Measurements from ENCODE around the gene ANAPC4. TPM values are rescaled to one million over a fixed set of nuclear protein-coding genes. Genes with fewer than 3 reads are reported as not detected.

Gene ANAPC4
- total and polyA plus RNA-seq, 2 of the 13 experiments (the other 11 are each of a cell fraction or from before 2014, with no cell fraction given): 14.5 to 30.2 TPM

GRCh38 chr4:25347971-25348370, 29.1 kb upstream of the ANAPC4 start:
- FAIRE-seq (no peak), ATAC-seq (no peak), DNase-seq (ENCODE audit: low spot score) (no peak)
- Histone ChIP-seq H2AFZ (ENCODE audit: low read length) (no peak overlapping the region), H3K4me3 (replicated peaks in 1 of 3; ENCODE audit: insufficient read depth in 1 of 3, low read depth in 2 of 3, low read length in 3 of 3) (no peak overlapping the region), H3K9ac (ENCODE audit: insufficient read depth, low read depth, low read length) (no peak overlapping the region), H3K27me3 (ENCODE audit: control insufficient read depth in 1 of 2, insufficient read depth in 2 of 2, low read length in 2 of 2) (no peaks in the 10 kb centered on the region), H3K79me2 (ENCODE audit: insufficient read depth, low read length) (no peaks in the 10 kb centered on the region), H3K4me1 (ENCODE audit: insufficient read depth, low read length) (no peaks in the 10 kb centered on the region), H3K27ac (ENCODE audit: extremely low read length, insufficient read depth, low read length) (no peak overlapping the region), H3K4me2 (ENCODE audit: low read depth, low read length) (no peak overlapping the region), H3K36me3 (replicated peaks in 1 of 2; ENCODE audit: control insufficient read depth in 1 of 2, insufficient read depth in 2 of 2, low read length in 2 of 2) (peaks cover 0 to 22% of the 10 kb centered on the region in 2 experiments; a peak in 3 of 5 replicates), H4K20me1 (ENCODE audit: insufficient read depth, low read length) (no peaks in the 10 kb centered on the region), H3K9me3 (ENCODE audit: low read length) (no peaks in the 10 kb centered on the region)
- TF ChIP-seq, protein P1, sequence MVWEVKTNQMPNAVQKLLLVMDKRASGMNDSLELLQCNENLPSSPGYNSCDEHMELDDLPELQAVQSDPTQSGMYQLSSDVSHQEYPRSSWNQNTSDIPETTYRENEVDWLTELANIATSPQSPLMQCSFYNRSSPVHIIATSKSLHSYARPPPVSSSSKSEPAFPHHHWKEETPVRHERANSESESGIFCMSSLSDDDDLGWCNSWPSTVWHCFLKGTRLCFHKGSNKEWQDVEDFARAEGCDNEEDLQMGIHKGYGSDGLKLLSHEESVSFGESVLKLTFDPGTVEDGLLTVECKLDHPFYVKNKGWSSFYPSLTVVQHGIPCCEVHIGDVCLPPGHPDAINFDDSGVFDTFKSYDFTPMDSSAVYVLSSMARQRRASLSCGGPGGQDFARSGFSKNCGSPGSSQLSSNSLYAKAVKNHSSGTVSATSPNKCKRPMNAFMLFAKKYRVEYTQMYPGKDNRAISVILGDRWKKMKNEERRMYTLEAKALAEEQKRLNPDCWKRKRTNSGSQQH (CRISPR knock-in tag; IDR thresholded peaks at IDR 0.05; ENCODE audit: low read depth): no peak
- intact Hi-C loops (cut with micrococcal nuclease; ENCODE audit: unreplicated experiment) (no loop called here), in situ Hi-C loops (cut with HindIII; ENCODE audit: extremely low pct_ligation_motif_present, low pct_unique_long_range_greater_than_20kb) (no loop called here)
- CTCF ChIA-PET (ENCODE audit: low intra/inter-chr PET ratio, low total read pairs): no interaction called here
- WGBS (ENCODE audit: low lambda C conversion rate): 77% methylated on average over 2 of the region's 2 CpGs
- POLR2A ChIA-PET: no interaction called here
- no TSS peak for BruUV-seq (replicated peaks)

- H3K4me3 ChIP-seq (replicated peaks in 1 of 3; ENCODE audit: insufficient read depth in 1 of 3, low read depth in 2 of 3, low read length in 3 of 3): no peak overlapping the region
- peaks cover 0 to 29% of the 10 kb centered on the region in 2 experiments; a peak in 2 of 5 replicates for H3K36me3 ChIP-seq (replicated peaks in 1 of 2; ENCODE audit: control insufficient read depth in 1 of 2, insufficient read depth in 2 of 2, low read length in 2 of 2)
- no peak for ATAC-seq
- in situ Hi-C loops (cut with HindIII; ENCODE audit: extremely low pct_ligation_motif_present, low pct_unique_long_range_greater_than_20kb): loop anchor here (25.0 kb wide), 1 partner anchor 363 kb away; no protein-coding TSS in a partner anchor
- BruUV-seq (replicated peaks): no TSS peak
- CTCF ChIA-PET (ENCODE audit: low intra/inter-chr PET ratio, low total read pairs): no interaction called here
- H3K4me1 ChIP-seq (ENCODE audit: insufficient read depth, low read length): no peaks in the 10 kb centered on the region
- H2AFZ ChIP-seq (ENCODE audit: low read length): no peak overlapping the region
- POLR2A ChIA-PET: no interaction called here
- 96% methylated on average over 2 of the region's 2 CpGs for WGBS (ENCODE audit: low lambda C conversion rate)
- intact Hi-C loops (cut with micrococcal nuclease; ENCODE audit: unreplicated experiment): no loop called here
- no peak overlapping the region for H3K9ac ChIP-seq (ENCODE audit: insufficient read depth, low read depth, low read length)
- no peak overlapping the region for H3K27ac ChIP-seq (ENCODE audit: extremely low read length, insufficient read depth, low read length)
- H3K4me2 ChIP-seq (ENCODE audit: low read depth, low read length): no peak overlapping the region
- no peaks in the 10 kb centered on the region for H3K27me3 ChIP-seq (ENCODE audit: control insufficient read depth in 1 of 2, insufficient read depth in 2 of 2, low read length in 2 of 2)
- FAIRE-seq: no peak
- no peak for DNase-seq (ENCODE audit: low spot score)
- H3K9me3 ChIP-seq (ENCODE audit: low read length): no peaks in the 10 kb centered on the region
- no peak for TF ChIP-seq SAFB2 (CRISPR knock-in tag; IDR thresholded peaks at IDR 0.05; ENCODE audit: borderline replicate concordance, low read depth)
- TF ChIP-seq ATF7 (IDR thresholded peaks at IDR 0.05): no peak
- no peak for TF ChIP-seq ATF7 (CRISPR knock-in tag; IDR thresholded peaks at IDR 0.05)
- no peak for TF ChIP-seq KLF15 (CRISPR knock-in tag; IDR thresholded peaks at IDR 0.05; ENCODE audit: borderline replicate concordance)
- no peak for TF ChIP-seq ZFX (CRISPR knock-in tag; IDR thresholded peaks at IDR 0.05; ENCODE audit: low read depth)
- TF ChIP-seq CHD2 (IDR thresholded peaks at IDR 0.05; ENCODE audit: low read depth, low read length): no peak
- TF ChIP-seq ZFP36 (IDR thresholded peaks at IDR 0.05; ENCODE audit: borderline replicate concordance, low read depth, low read length, partially characterized antibody): no peak
- no peak for TF ChIP-seq RFXAP (CRISPR knock-in tag; IDR thresholded peaks at IDR 0.05; ENCODE audit: borderline replicate concordance)
- TF ChIP-seq, protein P2, sequence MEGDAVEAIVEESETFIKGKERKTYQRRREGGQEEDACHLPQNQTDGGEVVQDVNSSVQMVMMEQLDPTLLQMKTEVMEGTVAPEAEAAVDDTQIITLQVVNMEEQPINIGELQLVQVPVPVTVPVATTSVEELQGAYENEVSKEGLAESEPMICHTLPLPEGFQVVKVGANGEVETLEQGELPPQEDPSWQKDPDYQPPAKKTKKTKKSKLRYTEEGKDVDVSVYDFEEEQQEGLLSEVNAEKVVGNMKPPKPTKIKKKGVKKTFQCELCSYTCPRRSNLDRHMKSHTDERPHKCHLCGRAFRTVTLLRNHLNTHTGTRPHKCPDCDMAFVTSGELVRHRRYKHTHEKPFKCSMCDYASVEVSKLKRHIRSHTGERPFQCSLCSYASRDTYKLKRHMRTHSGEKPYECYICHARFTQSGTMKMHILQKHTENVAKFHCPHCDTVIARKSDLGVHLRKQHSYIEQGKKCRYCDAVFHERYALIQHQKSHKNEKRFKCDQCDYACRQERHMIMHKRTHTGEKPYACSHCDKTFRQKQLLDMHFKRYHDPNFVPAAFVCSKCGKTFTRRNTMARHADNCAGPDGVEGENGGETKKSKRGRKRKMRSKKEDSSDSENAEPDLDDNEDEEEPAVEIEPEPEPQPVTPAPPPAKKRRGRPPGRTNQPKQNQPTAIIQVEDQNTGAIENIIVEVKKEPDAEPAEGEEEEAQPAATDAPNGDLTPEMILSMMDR (CRISPR knock-in tag; IDR thresholded peaks at IDR 0.05): no peak
- no peak for TF ChIP-seq ZNF674 (CRISPR knock-in tag; IDR thresholded peaks at IDR 0.05; ENCODE audit: low read depth)
- H3K79me2 ChIP-seq (ENCODE audit: insufficient read depth, low read length): no peaks in the 10 kb centered on the region
- H4K20me1 ChIP-seq (ENCODE audit: insufficient read depth, low read length): no peaks in the 10 kb centered on the region
These were observed 26.5 kb upstream of the ANAPC4 start for GRCh38 chr4:25350561-25350960.
